Mesenchymal stem cell (in vitro differentiated cells and primary cell): ENCODE data around the gene ERCC6L2.

ENCODE experiments used
- DNase-seq: peaks from one replicate; pipeline ENCODE4 v3.0.0-alpha.2; 2013
- H2AFZ ChIP-seq: one replicate; pipeline ENCODE4 v1.6.1; 2013; ENCODE audit warnings: low read depth, mild to moderate bottlenecking, control low read depth, inconsistent platforms, low read length, moderate library complexity
- H2AK5ac ChIP-seq: 2 replicates; pipeline ENCODE4 v1.6.1; 2013; ENCODE audit warnings: low read length, moderate library complexity, mild to moderate bottlenecking, inconsistent platforms; ENCODE audit not compliant: severe bottlenecking
- H2BK120ac ChIP-seq: one replicate; pipeline ENCODE4 v1.6.1; 2013; ENCODE audit warnings: low read depth, mild to moderate bottlenecking, inconsistent platforms, low read length, moderate library complexity
- H2BK12ac ChIP-seq, 2 experiments: one replicate each; pipeline ENCODE4 v1.6.1; 2013; ENCODE audit warnings: inconsistent platforms in 2 of 2, low read length in 2 of 2, mild to moderate bottlenecking in 2 of 2, moderate library complexity in 2 of 2, control low read depth in 1 of 2
- H2BK15ac ChIP-seq: one replicate; pipeline ENCODE4 v1.6.1; 2013; ENCODE audit warnings: mild to moderate bottlenecking, low read depth, inconsistent platforms; ENCODE audit not compliant: poor library complexity, severe bottlenecking
- H2BK5ac ChIP-seq: 2 replicates; pipeline ENCODE4 v1.6.1; 2013; ENCODE audit warnings: low read depth, mild to moderate bottlenecking, low read length, control low read depth, inconsistent platforms; ENCODE audit not compliant: poor library complexity, severe bottlenecking
- H3K14ac ChIP-seq, 2 experiments: one replicate each; pipeline ENCODE4 v1.6.1; 2013; ENCODE audit warnings: inconsistent platforms in 2 of 2, low read length in 2 of 2, control low read depth in 1 of 2, mild to moderate bottlenecking in 1 of 2, moderate library complexity in 1 of 2
- H3K18ac ChIP-seq, 2 experiments: one replicate each; pipeline ENCODE4 v1.6.1; 2013; ENCODE audit warnings: inconsistent platforms in 2 of 2, low read length in 2 of 2, control low read depth in 1 of 2, low read depth in 1 of 2, mild to moderate bottlenecking in 1 of 2
- H3K23ac ChIP-seq, 2 experiments: one replicate each; pipeline ENCODE4 v1.6.1; 2013; ENCODE audit warnings: inconsistent platforms in 2 of 2, low read length in 2 of 2, mild to moderate bottlenecking in 2 of 2, moderate library complexity in 2 of 2, control low read depth in 1 of 2
- H3K27ac ChIP-seq: 2 replicates; pipeline ENCODE4 v1.5.1; 2013; ENCODE audit warnings: mild to moderate bottlenecking, moderate library complexity, low read length, control low read depth, inconsistent platforms; ENCODE audit not compliant: poor library complexity, severe bottlenecking
- H3K27me3 ChIP-seq, 2 experiments: 2 replicates each; pipeline versions ENCODE4 v1.6.1 to v1.7.0; 2013; ENCODE audit warnings: low read length in 2 of 2, mild to moderate bottlenecking in 2 of 2, moderate library complexity in 2 of 2, control low read depth in 1 of 2, inconsistent platforms in 1 of 2; ENCODE audit not compliant: control insufficient read depth in 1 of 2, insufficient read depth in 1 of 2
- H3K36me3 ChIP-seq, 2 experiments: 2 replicates each; pipeline versions ENCODE4 v1.6.1 to v1.7.0; 2013; ENCODE audit warnings: low read length in 2 of 2, control low read depth in 1 of 2, inconsistent platforms in 1 of 2, low read depth in 1 of 2, mild to moderate bottlenecking in 1 of 2; ENCODE audit not compliant: insufficient read depth in 2 of 2, control insufficient read depth in 1 of 2
- H3K4ac ChIP-seq, 2 experiments: one replicate each; pipeline ENCODE4 v1.6.1; 2013; ENCODE audit warnings: inconsistent platforms in 2 of 2, low read length in 2 of 2, mild to moderate bottlenecking in 2 of 2, moderate library complexity in 2 of 2, control low read depth in 1 of 2, low read depth in 1 of 2
- H3K4me1 ChIP-seq: 2 replicates; pipeline ENCODE4 v1.6.1; 2013; ENCODE audit warnings: low read depth, low read length, control low read depth; ENCODE audit not compliant: control insufficient read depth, insufficient read depth
- H3K4me2 ChIP-seq: 2 replicates; pipeline ENCODE4 v1.6.1; 2013; ENCODE audit warnings: low read length, mild to moderate bottlenecking, inconsistent platforms; ENCODE audit not compliant: poor library complexity, severe bottlenecking
- H3K4me3 ChIP-seq, 2 experiments: 2 replicates each; pipeline versions ENCODE4 v1.5.1 to v1.7.0; 2013; ENCODE audit warnings: low read length in 2 of 2, mild to moderate bottlenecking in 2 of 2, control low read depth in 1 of 2, low read depth in 1 of 2; ENCODE audit not compliant: insufficient read depth in 1 of 2
- H3K79me1 ChIP-seq: replicated peaks from 2 replicates; pipeline ENCODE4 v1.6.1; 2013; ENCODE audit warnings: mild to moderate bottlenecking, control low read depth, low read length, inconsistent platforms; ENCODE audit not compliant: poor library complexity, severe bottlenecking
- H3K9ac ChIP-seq: 2 replicates; pipeline ENCODE4 v1.7.0; 2013; ENCODE audit warnings: mild to moderate bottlenecking, low read length, moderate library complexity
- H3K9me3 ChIP-seq: 2 replicates; pipeline ENCODE4 v1.7.0; 2013; ENCODE audit warnings: mild to moderate bottlenecking, low read length; ENCODE audit not compliant: control insufficient read depth
- H4K8ac ChIP-seq: one replicate; pipeline ENCODE4 v1.6.1; 2013; ENCODE audit warnings: inconsistent platforms, mild to moderate bottlenecking, low read length, moderate library complexity
- H4K91ac ChIP-seq: one replicate; pipeline ENCODE4 v1.6.1; 2013; ENCODE audit warnings: mild to moderate bottlenecking, low read length, inconsistent platforms
- WGBS: methylation state at CpG from one replicate; pipeline ENCODE4 v1.1.7; 2013; ENCODE audit warnings: mixed read lengths; 5-methylcytosine and 5-hydroxymethylcytosine counted together

Gene ERCC6L2

DNA sequence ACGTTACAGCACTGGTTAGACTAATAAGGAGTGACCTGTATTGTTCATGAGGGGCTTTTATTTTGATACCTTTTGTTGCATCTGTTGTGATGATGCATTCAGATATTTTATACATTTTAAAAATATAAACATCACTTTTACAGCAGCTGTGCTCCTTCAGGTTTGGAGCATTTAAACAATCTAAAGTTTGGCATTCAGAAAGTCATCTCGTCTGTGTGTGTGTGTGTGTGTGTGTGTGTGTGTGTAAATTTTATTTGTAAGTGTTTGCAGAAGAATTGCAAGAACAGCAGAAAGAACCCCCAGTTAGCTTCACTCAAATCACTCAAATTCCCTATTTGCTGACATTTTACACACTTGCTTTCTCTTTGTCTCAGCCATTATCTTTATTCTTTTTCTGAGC is 87.4 kb downstream of the ERCC6L2 start:
- Histone ChIP-seq H2BK120ac (no peak overlapping the region), H3K4me1 (no peaks in the 10 kb centered on the region), H3K18ac (no peak overlapping the region), H4K91ac (no peak overlapping the region), H2AFZ (no peak overlapping the region), H3K4me3 (no peak overlapping the region), H3K23ac (no peak overlapping the region), H2BK12ac (no peak overlapping the region), H3K4ac (no peak overlapping the region), H3K14ac (no peak overlapping the region), H3K27ac (no peak overlapping the region), H2AK5ac (no peak overlapping the region), H2BK5ac (no peak overlapping the region), H3K4me2 (no peak overlapping the region), H2BK15ac (no peak overlapping the region), H4K8ac (no peak overlapping the region), H3K36me3 (peaks cover 0 to 17% of the 10 kb centered on the region in 2 experiments), H3K27me3 (no peaks in the 10 kb centered on the region), H3K9ac (no peak overlapping the region), H3K9me3 (peaks cover 4% of the 10 kb centered on the region), H3K79me1 (peaks cover 2% of the 10 kb centered on the region)
- 100% methylated on average over 1 of the region's 2 CpGs for WGBS
- DNase-seq = no peak

DNA sequence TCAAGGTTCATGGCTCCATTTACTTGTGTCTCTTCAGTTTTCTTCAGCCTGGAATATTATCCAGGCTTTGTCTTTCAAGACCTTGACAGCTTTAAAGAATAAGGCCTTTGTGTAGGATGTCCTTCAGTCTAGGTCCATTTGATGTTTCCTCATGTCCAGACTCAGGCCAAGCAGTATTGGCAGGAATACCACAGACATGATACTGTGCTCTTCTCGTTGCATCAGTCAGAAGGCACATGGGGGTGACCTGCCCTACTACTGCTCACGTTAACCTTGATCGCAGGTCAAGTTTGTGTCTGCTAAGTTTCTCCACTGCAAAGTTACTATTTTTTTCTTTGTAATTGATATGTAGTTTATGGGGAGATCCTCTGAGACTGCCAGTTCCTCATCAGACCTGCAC is 88.2 kb downstream of the ERCC6L2 start:
- Histone ChIP-seq H3K27me3 (no peaks in the 10 kb centered on the region), H3K4me3 (no peak overlapping the region), H3K18ac (no peak overlapping the region), H3K27ac (no peak overlapping the region), H4K8ac (no peak overlapping the region), H2BK12ac (no peak overlapping the region), H3K36me3 (peaks cover 0 to 18% of the 10 kb centered on the region in 2 experiments), H3K4me2 (no peak overlapping the region), H2AFZ (no peak overlapping the region), H2AK5ac (no peak overlapping the region), H3K79me1 (peaks cover 2% of the 10 kb centered on the region), H3K4me1 (no peaks in the 10 kb centered on the region), H3K14ac (no peak overlapping the region), H3K23ac (no peak overlapping the region), H2BK120ac (no peak overlapping the region), H3K9ac (no peak overlapping the region), H3K9me3 (peaks cover 4% of the 10 kb centered on the region), H2BK15ac (no peak overlapping the region), H4K91ac (no peak overlapping the region), H2BK5ac (no peak overlapping the region), H3K4ac (no peak overlapping the region)
- 98% methylated on average over 3 of the region's 3 CpGs for WGBS
- DNase-seq = no peak

GRCh38 chr9:95966306-95966705 is 90.8 kb downstream of the ERCC6L2 start:
- Histone ChIP-seq H3K79me1 (peaks cover 4% of the 10 kb centered on the region), H3K27ac (no peak overlapping the region), H2BK120ac (no peak overlapping the region), H3K4me3 (no peak overlapping the region), H2BK15ac (no peak overlapping the region), H2BK5ac (no peak overlapping the region), H3K9me3 (no peaks in the 10 kb centered on the region), H3K4me1 (no peaks in the 10 kb centered on the region), H2AFZ (no peak overlapping the region), H2AK5ac (no peak overlapping the region), H3K36me3 (peaks cover 0 to 29% of the 10 kb centered on the region in 2 experiments), H3K4ac (no peak overlapping the region), H4K91ac (no peak overlapping the region), H3K4me2 (no peak overlapping the region), H3K9ac (no peak overlapping the region), H3K18ac (no peak overlapping the region), H3K14ac (no peak overlapping the region), H3K27me3 (no peaks in the 10 kb centered on the region), H4K8ac (no peak overlapping the region), H2BK12ac (no peak overlapping the region), H3K23ac (no peak overlapping the region)
- WGBS = 100% methylated on average over 1 of the region's 2 CpGs
- DNase-seq = no peak

GRCh38 chr9:95970317-95970716 is 94.8 kb downstream of the ERCC6L2 start:
- H3K9me3 ChIP-seq = no peaks in the 10 kb centered on the region

More at GRCh38 chr9:95970317-95970716, 94.8 kb downstream of the ERCC6L2 start:
- H4K91ac ChIP-seq = no peak overlapping the region
- no peak overlapping the region for H3K4me3 ChIP-seq
- peak; percentile 20 for DNase-seq
- no peak overlapping the region for H2AFZ ChIP-seq
- H2BK15ac ChIP-seq = no peak overlapping the region
- no peak overlapping the region for H3K9ac ChIP-seq
- H2AK5ac ChIP-seq = no peak overlapping the region
- H4K8ac ChIP-seq = no peak overlapping the region
- H3K27me3 ChIP-seq = no peaks in the 10 kb centered on the region
- no peak overlapping the region for H3K14ac ChIP-seq
- H3K36me3 ChIP-seq = peaks cover 0 to 60% of the 10 kb centered on the region in 2 experiments
- no peak overlapping the region for H3K4me2 ChIP-seq
- no peak overlapping the region for H2BK120ac ChIP-seq
- no peak overlapping the region for H3K27ac ChIP-seq
- H2BK5ac ChIP-seq = no peak overlapping the region
- H3K4ac ChIP-seq = no peak overlapping the region
- peaks cover 4% of the 10 kb centered on the region for H3K79me1 ChIP-seq
- no peaks in the 10 kb centered on the region for H3K4me1 ChIP-seq
- no peak overlapping the region for H2BK12ac ChIP-seq
- H3K23ac ChIP-seq = no peak overlapping the region
- H3K18ac ChIP-seq = no peak overlapping the region
